WTC11 (cell line): Measurements from ENCODE around the gene MYH14.

Source experiments
- ETV6 ChIP-seq: sonication (generic); formaldehyde crosslinking; IDR thresholded peaks from 2 replicates; pipeline ENCODE4 v1.8.1; 2022; ENCODE audit warnings: mild to moderate bottlenecking, missing genetic modification reagents
- FOXP1 ChIP-seq: sonication (generic); formaldehyde crosslinking; IDR thresholded peaks from 2 replicates; pipeline ENCODE4 v1.8.0; 2022; ENCODE audit warnings: missing genetic modification reagents, mild to moderate bottlenecking, moderate library complexity, borderline replicate concordance
- MYBL2 ChIP-seq: sonication (generic); formaldehyde crosslinking; IDR thresholded peaks from 2 replicates; pipeline ENCODE4 v1.8.1; 2023; ENCODE audit warnings: mild to moderate bottlenecking, moderate library complexity, missing genetic modification reagents
- RORB ChIP-seq: fragments of 250-450 bp; sonication (Bioruptor Pico); IDR thresholded peaks from 2 replicates; pipeline ENCODE4 v1.9.0; 2021; ENCODE audit warnings: mild to moderate bottlenecking
- SOX15 ChIP-seq: fragments of 250-450 bp; sonication (Bioruptor Pico); IDR thresholded peaks from 2 replicates; pipeline ENCODE4 v1.9.0; 2021; ENCODE audit warnings: mild to moderate bottlenecking
- TF ChIP-seq, protein P1 (sequence below): sonication (generic); formaldehyde crosslinking; IDR thresholded peaks from 2 replicates; pipeline ENCODE4 v1.8.1; 2023; ENCODE audit warnings: mild to moderate bottlenecking, missing genetic modification reagents, moderate library complexity
- TF ChIP-seq, protein P2 (sequence below): fragments of 200-600 bp; IDR thresholded peaks from 2 replicates; pipeline ENCODE4 v1.8.0; 2022; ENCODE audit warnings: antibody characterized with exemption
- TF ChIP-seq, protein P3 (sequence below): sonication (generic); formaldehyde crosslinking; IDR thresholded peaks from 2 replicates; pipeline ENCODE4 v1.8.0; 2022; ENCODE audit warnings: missing genetic modification reagents

DNA sequence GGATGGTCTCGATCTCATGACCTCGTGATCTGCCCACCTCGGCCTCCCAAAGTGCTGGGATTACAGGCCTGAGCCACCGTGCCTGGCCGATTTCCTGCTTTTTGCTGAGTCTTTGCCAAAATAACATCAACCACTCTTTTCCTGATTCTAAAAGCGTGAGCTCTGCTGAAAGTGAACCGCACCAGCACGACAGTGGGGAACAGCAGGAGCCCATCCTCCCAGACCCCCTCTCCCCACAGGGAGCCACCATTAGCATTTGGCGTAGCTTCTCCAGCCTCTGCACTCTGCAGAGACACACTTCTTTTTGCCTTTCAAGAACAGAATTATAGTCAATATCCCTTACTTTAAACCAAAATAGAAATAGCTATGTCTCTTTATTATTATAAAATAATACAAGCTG lies 41.3 kb downstream of the MYH14 start:
- TF ChIP-seq SOX15 (no peak), MYBL2 (CRISPR knock-in tag) (no peak), RORB (CRISPR knock-in tag) (no peak), FOXP1 (CRISPR knock-in tag) (no peak), ETV6 (CRISPR knock-in tag) (no peak)
- TF ChIP-seq, protein P1, sequence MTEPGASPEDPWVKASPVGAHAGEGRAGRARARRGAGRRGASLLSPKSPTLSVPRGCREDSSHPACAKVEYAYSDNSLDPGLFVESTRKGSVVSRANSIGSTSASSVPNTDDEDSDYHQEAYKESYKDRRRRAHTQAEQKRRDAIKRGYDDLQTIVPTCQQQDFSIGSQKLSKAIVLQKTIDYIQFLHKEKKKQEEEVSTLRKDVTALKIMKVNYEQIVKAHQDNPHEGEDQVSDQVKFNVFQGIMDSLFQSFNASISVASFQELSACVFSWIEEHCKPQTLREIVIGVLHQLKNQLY = no peak
- TF ChIP-seq, protein P2, sequence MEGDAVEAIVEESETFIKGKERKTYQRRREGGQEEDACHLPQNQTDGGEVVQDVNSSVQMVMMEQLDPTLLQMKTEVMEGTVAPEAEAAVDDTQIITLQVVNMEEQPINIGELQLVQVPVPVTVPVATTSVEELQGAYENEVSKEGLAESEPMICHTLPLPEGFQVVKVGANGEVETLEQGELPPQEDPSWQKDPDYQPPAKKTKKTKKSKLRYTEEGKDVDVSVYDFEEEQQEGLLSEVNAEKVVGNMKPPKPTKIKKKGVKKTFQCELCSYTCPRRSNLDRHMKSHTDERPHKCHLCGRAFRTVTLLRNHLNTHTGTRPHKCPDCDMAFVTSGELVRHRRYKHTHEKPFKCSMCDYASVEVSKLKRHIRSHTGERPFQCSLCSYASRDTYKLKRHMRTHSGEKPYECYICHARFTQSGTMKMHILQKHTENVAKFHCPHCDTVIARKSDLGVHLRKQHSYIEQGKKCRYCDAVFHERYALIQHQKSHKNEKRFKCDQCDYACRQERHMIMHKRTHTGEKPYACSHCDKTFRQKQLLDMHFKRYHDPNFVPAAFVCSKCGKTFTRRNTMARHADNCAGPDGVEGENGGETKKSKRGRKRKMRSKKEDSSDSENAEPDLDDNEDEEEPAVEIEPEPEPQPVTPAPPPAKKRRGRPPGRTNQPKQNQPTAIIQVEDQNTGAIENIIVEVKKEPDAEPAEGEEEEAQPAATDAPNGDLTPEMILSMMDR = no peak
- TF ChIP-seq, protein P3, sequence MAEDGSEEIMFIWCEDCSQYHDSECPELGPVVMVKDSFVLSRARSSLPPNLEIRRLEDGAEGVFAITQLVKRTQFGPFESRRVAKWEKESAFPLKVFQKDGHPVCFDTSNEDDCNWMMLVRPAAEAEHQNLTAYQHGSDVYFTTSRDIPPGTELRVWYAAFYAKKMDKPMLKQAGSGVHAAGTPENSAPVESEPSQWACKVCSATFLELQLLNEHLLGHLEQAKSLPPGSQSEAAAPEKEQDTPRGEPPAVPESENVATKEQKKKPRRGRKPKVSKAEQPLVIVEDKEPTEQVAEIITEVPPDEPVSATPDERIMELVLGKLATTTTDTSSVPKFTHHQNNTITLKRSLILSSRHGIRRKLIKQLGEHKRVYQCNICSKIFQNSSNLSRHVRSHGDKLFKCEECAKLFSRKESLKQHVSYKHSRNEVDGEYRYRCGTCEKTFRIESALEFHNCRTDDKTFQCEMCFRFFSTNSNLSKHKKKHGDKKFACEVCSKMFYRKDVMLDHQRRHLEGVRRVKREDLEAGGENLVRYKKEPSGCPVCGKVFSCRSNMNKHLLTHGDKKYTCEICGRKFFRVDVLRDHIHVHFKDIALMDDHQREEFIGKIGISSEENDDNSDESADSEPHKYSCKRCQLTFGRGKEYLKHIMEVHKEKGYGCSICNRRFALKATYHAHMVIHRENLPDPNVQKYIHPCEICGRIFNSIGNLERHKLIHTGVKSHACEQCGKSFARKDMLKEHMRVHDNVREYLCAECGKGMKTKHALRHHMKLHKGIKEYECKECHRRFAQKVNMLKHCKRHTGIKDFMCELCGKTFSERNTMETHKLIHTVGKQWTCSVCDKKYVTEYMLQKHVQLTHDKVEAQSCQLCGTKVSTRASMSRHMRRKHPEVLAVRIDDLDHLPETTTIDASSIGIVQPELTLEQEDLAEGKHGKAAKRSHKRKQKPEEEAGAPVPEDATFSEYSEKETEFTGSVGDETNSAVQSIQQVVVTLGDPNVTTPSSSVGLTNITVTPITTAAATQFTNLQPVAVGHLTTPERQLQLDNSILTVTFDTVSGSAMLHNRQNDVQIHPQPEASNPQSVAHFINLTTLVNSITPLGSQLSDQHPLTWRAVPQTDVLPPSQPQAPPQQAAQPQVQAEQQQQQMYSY (CRISPR knock-in tag) = no peak
